ENCODE results near the gene TXLNG.

- TF ChIP-seq ZNF561 (tag by site-specific recombination; IDR thresholded peaks at IDR 0.05; ENCODE audit: borderline replicate concordance) (no peak), CTCF (tag by site-specific recombination; IDR thresholded peaks at IDR 0.05) (no peak), ZNF274 (IDR thresholded peaks at IDR 0.05; ENCODE audit: low read length) (no peak), ZNF274 (tag by site-specific recombination; IDR thresholded peaks at IDR 0.05; ENCODE audit: borderline replicate concordance) (no peak), HIC1 (tag by site-specific recombination; IDR thresholded peaks at IDR 0.05) (no peak), ZNF555 (tag by site-specific recombination; conservative IDR thresholded peaks at IDR 0.05) (no peak), REST (tag by site-specific recombination; IDR thresholded peaks at IDR 0.05) (no peak), ZNF292 (tag by site-specific recombination; IDR thresholded peaks at IDR 0.05; ENCODE audit: borderline replicate concordance, low read depth) (no peak), GLI4 (tag by site-specific recombination; IDR thresholded peaks at IDR 0.05) (no peak), TCF7L2 (IDR thresholded peaks at IDR 0.05; ENCODE audit: borderline replicate concordance, low read depth, low read length) (no peak), MZF1 (tag by site-specific recombination; IDR thresholded peaks at IDR 0.05; ENCODE audit: borderline replicate concordance) (no peak), ZNF501 (tag by site-specific recombination; IDR thresholded peaks at IDR 0.05) (no peak), ZNF202 (tag by site-specific recombination; IDR thresholded peaks at IDR 0.05; ENCODE audit: borderline replicate concordance) (no peak), ZNF639 (tag by site-specific recombination; IDR thresholded peaks at IDR 0.05) (no peak)
Observed at GRCh38 chrX:16873106-16873505, 86.8 kb downstream of the TXLNG start.
